ENCODE data around the gene DDI2.
"Not testable (repeated sequence)": the region's sequence is repeated elsewhere in the genome, so short reads cannot be mapped to it uniquely, and the experiment has no call there.

The DDI2 gene

GRCh38 chr1:15603050-15603965, 13.9 kb upstream of the DDI2 start (continued):
- TF ChIP-seq ZNF223 (tag by site-specific recombination; IDR thresholded peaks at IDR 0.05) (no peak), ZNF174 (tag by site-specific recombination; IDR thresholded peaks at IDR 0.05) (no peak), ZNF664 (tag by site-specific recombination; IDR thresholded peaks at IDR 0.05) (no peak), ZNF585B (tag by site-specific recombination; IDR thresholded peaks at IDR 0.05) (no peak), OSR2 (tag by site-specific recombination; IDR thresholded peaks at IDR 0.05) (no peak), ZNF398 (tag by site-specific recombination; IDR thresholded peaks at IDR 0.05) (no peak), ZNF488 (tag by site-specific recombination; IDR thresholded peaks at IDR 0.05) (no peak), ELK4 (IDR thresholded peaks at IDR 0.05; ENCODE audit: borderline replicate concordance, low read depth, low read length) (no peak)

GRCh38 chr1:15603966-15604282, 13.3 kb upstream of the DDI2 start:
- 0 out of 2 replicates have a peak, but pooled peaks have one; percentile 43 for TF ChIP-seq ZNF391 (tag by site-specific recombination; IDR thresholded peaks at IDR 0.05; ENCODE audit: borderline replicate concordance, low read depth)
- TF ChIP-seq ZNF701 (tag by site-specific recombination; IDR thresholded peaks at IDR 0.05), result peak; percentile 59; the same call in 1 of the 2 replicates
- TF ChIP-seq TSHZ1 (tag by site-specific recombination; IDR thresholded peaks at IDR 0.05; ENCODE audit: borderline replicate concordance), result 0 out of 2 replicates have a peak, but pooled peaks have one; percentile 10
- H3K4me1 ChIP-seq (ENCODE audit: control insufficient read depth, insufficient read depth, low read length); CTCF ChIA-PET; H3K36me3 ChIP-seq (ENCODE audit: control insufficient read depth in 2 of 2, insufficient read depth in 1 of 2, low read length in 2 of 2); H3K4me3 ChIP-seq (ENCODE audit: low read depth, low read length); H3K9me3 ChIP-seq (ENCODE audit: control insufficient read depth, insufficient read depth, low read depth, low read length): not testable (repeated sequence)
- POLR2A ChIA-PET, result interaction anchor here (0.8 to 2.4 kb wide), 8 partner anchors 8 to 77 kb away, joined by 3 to 23 read pairs (median 4); partner anchors contain the start of genes DDI2 and DNAJC16
- H3K27ac ChIP-seq (ENCODE audit: extremely low read depth, low read depth, low read length), result peak overlapping the region; percentile 43; the same call in 1 of the 2 replicates

- ChIA-PET POLR2A (interaction anchor here (1.4 to 2.4 kb wide), 3 partner anchors 10 to 19 kb away, joined by 4 to 23 read pairs (median 7); partner anchors contain the start of gene DDI2), CTCF (interaction anchor here (0.8 to 1.2 kb wide), 2 partner anchors 8 to 115 kb away, joined by 4 read pairs; no protein-coding TSS in a partner anchor)
- H3K4me1 ChIP-seq (ENCODE audit: control insufficient read depth, insufficient read depth, low read length); H3K27ac ChIP-seq (ENCODE audit: extremely low read depth, low read depth, low read length); H3K9me3 ChIP-seq (ENCODE audit: control insufficient read depth, insufficient read depth, low read depth, low read length); H3K36me3 ChIP-seq (ENCODE audit: control insufficient read depth in 2 of 2, insufficient read depth in 1 of 2, low read length in 2 of 2); H3K4me3 ChIP-seq (ENCODE audit: low read depth, low read length): not testable (repeated sequence)
Measured at GRCh38 chr1:15604400-15604799, 12.9 kb upstream of the DDI2 start.
